HCT116 (cell line): Measurements from ENCODE around the gene DNAJC4.

Source experiments
- ATF3 ChIP-seq: IDR thresholded peaks from 2 replicates; pipeline ENCODE4 v1.6.1; 2012
- CEBPB ChIP-seq: IDR thresholded peaks from 2 replicates; pipeline ENCODE4 v1.6.1; 2012; ENCODE audit warnings: low read depth
- CTCF ChIP-seq, 3 experiments: fragments of 200-600 bp in 1 of 3; sonication (generic) in 1 of 3; IDR thresholded peaks in 2 of 3; conservative IDR thresholded peaks in 1 of 3; 2 replicates each; pipeline ENCODE4 v1.5.1; 2012 to 2017; ENCODE audit warnings: low read depth in 2 of 3, low read length in 2 of 3, antibody characterized with exemption in 1 of 3, borderline replicate concordance in 1 of 3, control low read depth in 1 of 3, mild to moderate bottlenecking in 1 of 3, mixed read lengths in 1 of 3, mixed run types in 1 of 3, moderate library complexity in 1 of 3; ENCODE audit not compliant: insufficient read depth in 1 of 3
- EZH2 ChIP-seq: fragments of 200-600 bp; sonication (generic); IDR thresholded peaks from 2 replicates; pipeline ENCODE4 v1.6.1; 2017; ENCODE audit warnings: antibody characterized with exemption, mixed run types
- MAX ChIP-seq: IDR thresholded peaks from 2 replicates; pipeline ENCODE4 v1.6.1; 2012
- POLR2AphosphoS5 ChIP-seq: IDR thresholded peaks from 2 replicates; pipeline ENCODE4 v1.6.1; 2011; ENCODE audit warnings: mild to moderate bottlenecking, low read depth, low read length, moderate library complexity

- TF ChIP-seq CTCF (IDR thresholded peaks at IDR 0.05 in 2 of 3, conservative IDR thresholded peaks at IDR 0.05 in 1 of 3; ENCODE audit: borderline replicate concordance in 1 of 3, insufficient read depth in 1 of 3, low read depth in 2 of 3, low read length in 2 of 3) (no peak), MAX (no peak), ATF3 (no peak), POLR2AphosphoS5 (no peak), EZH2 (no peak), CEBPB (no peak)
Measured at GRCh38 chr11:64180891-64181290, 49.5 kb upstream of the DNAJC4 start.
